Kidney (tissue), 14 donors: ENCODE results near the gene SNX5. TPM values are rescaled to one million over a fixed set of nuclear protein-coding genes. Genes with fewer than 3 reads are reported as not detected.

Source experiments
- DNase-seq, 5 donors: peaks; one replicate each; pipeline ENCODE4 v3.0.0-alpha.2; 2013 to 2020
- FAIRE-seq: peaks from 2 replicates; lab custom pipeline; 2012; peaks lifted over from hg19 to GRCh38; lab: Jason Lieb, UNC
- H3K27ac ChIP-seq, 2 donors: one replicate each; pipeline ENCODE4 v1.7.0; 2013; ENCODE audit warnings: low read depth in 2 of 2, low read length in 2 of 2, inconsistent platforms in 1 of 2
- H3K27me3 ChIP-seq: one replicate; pipeline ENCODE4 v1.7.1; 2013; ENCODE audit warnings: low read length, inconsistent platforms; ENCODE audit not compliant: control insufficient read depth, insufficient read depth
- H3K36me3 ChIP-seq, 3 donors: one replicate each; pipeline versions ENCODE4 v1.7.0 to v1.7.1; 2013; ENCODE audit warnings: low read length in 3 of 3, control low read depth in 1 of 3, inconsistent platforms in 1 of 3; ENCODE audit not compliant: insufficient read depth in 3 of 3, control insufficient read depth in 2 of 3
- H3K4me1 ChIP-seq, 3 donors: one replicate each; pipeline versions ENCODE4 v1.7.0 to v1.7.1; 2013; ENCODE audit warnings: low read length in 3 of 3, inconsistent platforms in 1 of 3, low read depth in 1 of 3; ENCODE audit not compliant: control insufficient read depth in 2 of 3, insufficient read depth in 2 of 3
- H3K4me3 ChIP-seq, 3 donors: one replicate each; pipeline versions ENCODE4 v1.7.0 to v1.8.1; 2013; ENCODE audit warnings: low read length in 3 of 3, control low read depth in 1 of 3, inconsistent platforms in 1 of 3
- H3K9ac ChIP-seq, 3 donors: one replicate each; pipeline versions ENCODE4 v1.7.0 to v1.7.1; 2013; ENCODE audit warnings: low read length in 3 of 3, control low read depth in 1 of 3, inconsistent platforms in 1 of 3
- H3K9me3 ChIP-seq, 3 donors: one replicate each; pipeline versions ENCODE4 v1.7.0 to v1.7.1; 2013; ENCODE audit warnings: low read length in 3 of 3, control low read depth in 1 of 3, inconsistent platforms in 1 of 3; ENCODE audit not compliant: control insufficient read depth in 2 of 3, insufficient read depth in 1 of 3
- CTCF ChIP-seq: IDR thresholded peaks from 3 replicates; pipeline ENCODE4 v1.5.1; 2012; ENCODE audit warnings: mild to moderate bottlenecking, moderate library complexity, borderline replicate concordance; ENCODE audit not compliant: insufficient read depth; ENCODE audit errors: extremely low read depth
- intact Hi-C: fragments of 100-400 bp; cut with DNase I; formaldehyde crosslinking; loops from one replicate; pipeline ENCODE4 v1.11.1; 2022
- polyA plus RNA-seq: library from polyadenylated mRNA; stranded (reverse); fragments of 350-450 nt; fragmentation: Illumina TruSeq; extraction: RNeasy Lipid Tissue Mini Kit (QIAGEN cat#74804); gene quantifications from one replicate; pipeline ENCODE4 v1.2.3, GENCODE V29; 2014; ENCODE audit warnings: low read depth, low replicate concordance; ENCODE audit not compliant: insufficient read depth
- total RNA-seq: library from RNA; stranded (reverse); fragmentation: NEBNext Ultra II Directional; extraction: Animal tissue kit (Norgen Biotek cat#: 25700); gene quantifications from one replicate; pipeline ENCODE4 v1.2.1, GENCODE V29; 2021
- donor health status: control.
- donor health status: control.
- donor health status: control.
- donor health status: control.
- donor health status: control.
- donor health status: DM: yes; HTN: yes; CAD: no.
- donor health status: Normal renal cell carcinoma (clear cell type).

Gene SNX5
- total and polyA plus RNA-seq, 2 donors from 2014 or later: 94.9 to 133 TPM

GRCh38 chr20:17947474-17947815 lies 21.1 kb downstream of the SNX5 start:
- no peaks in the 10 kb centered on the region for H3K4me1 ChIP-seq
- no peak overlapping the region for H3K9ac ChIP-seq
- H3K4me3 ChIP-seq: no peak overlapping the region
- no peaks in the 10 kb centered on the region for H3K27me3 ChIP-seq
- H3K36me3 ChIP-seq: peaks cover 21 to 88% (median 58%) of the 10 kb centered on the region in 3 donors
- intact Hi-C loops: no loop called here
- H3K9me3 ChIP-seq: no peaks in the 10 kb centered on the region
- DNase-seq (no peak), FAIRE-seq (no peak)
- H3K27ac ChIP-seq: no peak overlapping the region
- TF ChIP-seq CTCF: no peak

- H3K4me3 ChIP-seq: no peak overlapping the region
- peaks cover 26 to 91% (median 61%) of the 10 kb centered on the region in 3 donors for H3K36me3 ChIP-seq
- H3K27ac ChIP-seq: no peak overlapping the region
- FAIRE-seq (no peak), DNase-seq (no peak)
- TF ChIP-seq CTCF: no peak
- H3K4me1 ChIP-seq: no peaks in the 10 kb centered on the region
- intact Hi-C loops: no loop called here
- no peaks in the 10 kb centered on the region for H3K27me3 ChIP-seq
- no peak overlapping the region for H3K9ac ChIP-seq
- H3K9me3 ChIP-seq: no peaks in the 10 kb centered on the region
Observed at GRCh38 chr20:17946572-17947473, 21.8 kb downstream of the SNX5 start.

- Histone ChIP-seq H3K4me1 (no peaks in the 10 kb centered on the region), H3K9ac (no peak overlapping the region), H3K4me3 (no peak overlapping the region), H3K27ac (no peak overlapping the region), H3K36me3 (peaks cover 28 to 87% (median 61%) of the 10 kb centered on the region in 3 donors), H3K9me3 (no peaks in the 10 kb centered on the region), H3K27me3 (no peaks in the 10 kb centered on the region)
- DNase-seq (no peak), FAIRE-seq (no peak)
- no peak for TF ChIP-seq CTCF
- intact Hi-C loops: no loop called here
Observed at GRCh38 chr20:17946040-17946439, 22.6 kb downstream of the SNX5 start.
